CD14-positive monocyte (primary cell): ENCODE results near the gene DEAF1. TPM values are rescaled to one million over a fixed set of nuclear protein-coding genes. Genes with fewer than 3 reads are reported as not detected.

Experiments
- DNase-seq, 3 donors: peaks; one replicate each; pipeline ENCODE4 v3.0.0-alpha.2; 2011 to 2022
- H2AFZ ChIP-seq: 2 replicates; pipeline ENCODE4 v1.6.0; 2012; ENCODE audit warnings: mild to moderate bottlenecking, low read depth, low read length, inconsistent platforms; ENCODE audit not compliant: insufficient read depth, poor library complexity, severe bottlenecking
- H3K27ac ChIP-seq, 2 donors: 1 replicate in 1 of 2; 2 replicates in 1 of 2; pipeline ENCODE4 v1.5.1; 2012 to 2013; ENCODE audit warnings: low read length in 2 of 2, control low read depth in 1 of 2, inconsistent platforms in 1 of 2, low read depth in 1 of 2, mild to moderate bottlenecking in 1 of 2
- H3K27me3 ChIP-seq, 2 donors: one replicate each; pipeline versions ENCODE4 v1.6.0 to v1.6.1; 2011 to 2013; ENCODE audit warnings: low read length in 2 of 2; ENCODE audit not compliant: control insufficient read depth in 2 of 2, insufficient read depth in 2 of 2
- H3K36me3 ChIP-seq, 2 donors: replicated peaks in 1 of 2; 1 replicate in 1 of 2; 2 replicates in 1 of 2; pipeline versions ENCODE4 v1.5.1 to v1.6.1; 2012 to 2013; ENCODE audit warnings: low read length in 2 of 2, control low read depth in 1 of 2, inconsistent platforms in 1 of 2, mild to moderate bottlenecking in 1 of 2; ENCODE audit not compliant: insufficient read depth in 2 of 2, control insufficient read depth in 1 of 2
- H3K4me1 ChIP-seq, 2 donors: 1 replicate in 1 of 2; 2 replicates in 1 of 2; pipeline versions ENCODE4 v1.5.1 to v1.6.1; 2012 to 2013; ENCODE audit warnings: low read length in 2 of 2, control low read depth in 1 of 2, inconsistent platforms in 1 of 2, mild to moderate bottlenecking in 1 of 2, moderate library complexity in 1 of 2; ENCODE audit not compliant: insufficient read depth in 2 of 2, control insufficient read depth in 1 of 2
- H3K4me2 ChIP-seq: replicated peaks from 2 replicates; pipeline ENCODE3; 2012; ENCODE audit warnings: low read length, moderate library complexity, mild to moderate bottlenecking; ENCODE audit not compliant: poor library complexity, severe bottlenecking; ENCODE audit errors: extremely low read depth
- H3K4me3 ChIP-seq, 3 experiments: fragments of 200-600 bp in 1 of 3; sonication (generic) in 1 of 3; replicated peaks in 1 of 3; 1 replicate in 2 of 3; 2 replicates in 1 of 3; pipeline ENCODE4 v1.5.1; 2011 to 2013; ENCODE audit warnings: low read length in 3 of 3, mild to moderate bottlenecking in 3 of 3, control low read depth in 2 of 3, low read depth in 2 of 3, inconsistent platforms in 1 of 3, moderate library complexity in 1 of 3
- H3K79me2 ChIP-seq: 2 replicates; pipeline ENCODE4 v1.6.0; 2012; ENCODE audit warnings: mild to moderate bottlenecking, control low read depth, inconsistent platforms, low read length, moderate library complexity; ENCODE audit not compliant: insufficient read depth
- H3K9ac ChIP-seq: 2 replicates; pipeline ENCODE4 v1.6.0; 2017; ENCODE audit warnings: low read length, mild to moderate bottlenecking; ENCODE audit not compliant: insufficient read depth, poor library complexity, severe bottlenecking
- H3K9me3 ChIP-seq, 2 donors: replicated peaks in 1 of 2; 1 replicate in 1 of 2; 2 replicates in 1 of 2; pipeline versions ENCODE4 v1.5.1 to v1.6.1; 2012 to 2013; ENCODE audit warnings: low read length in 2 of 2, control low read depth in 1 of 2; ENCODE audit not compliant: control insufficient read depth in 1 of 2, insufficient read depth in 1 of 2
- H4K20me1 ChIP-seq: 2 replicates; pipeline ENCODE4 v1.6.0; 2012; ENCODE audit warnings: mild to moderate bottlenecking, low read length, control low read depth, moderate library complexity; ENCODE audit not compliant: insufficient read depth
- H3K27ac Mint-ChIP-seq, 7 donors: one replicate each; pipeline ENCODE4 v1.8.0; 2020; ENCODE audit warnings: mild to moderate bottlenecking in 7 of 7, mixed read lengths in 7 of 7, moderate library complexity in 6 of 7, inconsistent platforms in 2 of 7
- H3K27me3 Mint-ChIP-seq, 3 donors: one replicate each; pipeline ENCODE4 v1.8.0; 2021 to 2022; ENCODE audit warnings: low read depth in 3 of 3, mild to moderate bottlenecking in 3 of 3, mixed read lengths in 3 of 3, moderate library complexity in 3 of 3, inconsistent platforms in 1 of 3
- H3K36me3 Mint-ChIP-seq, 2 donors: one replicate each; pipeline ENCODE4 v1.8.0; 2020; ENCODE audit warnings: mixed read lengths in 2 of 2, inconsistent platforms in 1 of 2, mild to moderate bottlenecking in 1 of 2
- H3K4me1 Mint-ChIP-seq: one replicate; pipeline ENCODE4 v1.8.0; 2020; ENCODE audit warnings: mild to moderate bottlenecking, mixed read lengths
- H3K4me3 Mint-ChIP-seq, 2 donors: one replicate each; pipeline ENCODE4 v1.8.0; 2020; ENCODE audit warnings: mild to moderate bottlenecking in 2 of 2, mixed read lengths in 2 of 2, moderate library complexity in 1 of 2
- H3K9me3 Mint-ChIP-seq, 7 donors: one replicate each; pipeline ENCODE4 v1.8.0; 2020 to 2022; ENCODE audit warnings: mixed read lengths in 7 of 7, mild to moderate bottlenecking in 6 of 7, moderate library complexity in 6 of 7, inconsistent platforms in 2 of 7
- WGBS: methylation state at CpG from one replicate; pipeline ENCODE4 v1.1.5; 2013; ENCODE audit warnings: missing lambda C conversion rate; ENCODE audit not compliant: insufficient coverage; 5-methylcytosine and 5-hydroxymethylcytosine counted together
- intact Hi-C, 2 donors: fragments of 100-400 bp; cut with micrococcal nuclease; formaldehyde crosslinking; loops; one replicate each; pipeline versions ENCODE4 v1.15.0 to v1.15.1; 2023
- polyA plus RNA-seq, 3 donors: library from polyadenylated mRNA; depleted of rRNA in 1 of 3; unstranded in 2 of 3; stranded (reverse) in 1 of 3; fragments of 300-500 nt in 2 of 3; fragments of >200 nt in 1 of 3; fragmentation: Illumina TruSeq in 2 of 3; gene quantifications; 1 replicate in 2 of 3; 2 replicates in 1 of 3; pipeline ENCODE4 v1.2.3, GENCODE V29; 2012 to 2021
- TF ChIP-seq, protein P1 (sequence below): fragments of 200-600 bp; IDR thresholded peaks from one replicate; pipeline ENCODE4 v1.8.0; 2022; ENCODE audit warnings: antibody characterized with exemption, mild to moderate bottlenecking

Gene DEAF1
- polyA plus RNA-seq, 3 donors = 18.0 to 22.3 (median 22.2) TPM

DNA sequence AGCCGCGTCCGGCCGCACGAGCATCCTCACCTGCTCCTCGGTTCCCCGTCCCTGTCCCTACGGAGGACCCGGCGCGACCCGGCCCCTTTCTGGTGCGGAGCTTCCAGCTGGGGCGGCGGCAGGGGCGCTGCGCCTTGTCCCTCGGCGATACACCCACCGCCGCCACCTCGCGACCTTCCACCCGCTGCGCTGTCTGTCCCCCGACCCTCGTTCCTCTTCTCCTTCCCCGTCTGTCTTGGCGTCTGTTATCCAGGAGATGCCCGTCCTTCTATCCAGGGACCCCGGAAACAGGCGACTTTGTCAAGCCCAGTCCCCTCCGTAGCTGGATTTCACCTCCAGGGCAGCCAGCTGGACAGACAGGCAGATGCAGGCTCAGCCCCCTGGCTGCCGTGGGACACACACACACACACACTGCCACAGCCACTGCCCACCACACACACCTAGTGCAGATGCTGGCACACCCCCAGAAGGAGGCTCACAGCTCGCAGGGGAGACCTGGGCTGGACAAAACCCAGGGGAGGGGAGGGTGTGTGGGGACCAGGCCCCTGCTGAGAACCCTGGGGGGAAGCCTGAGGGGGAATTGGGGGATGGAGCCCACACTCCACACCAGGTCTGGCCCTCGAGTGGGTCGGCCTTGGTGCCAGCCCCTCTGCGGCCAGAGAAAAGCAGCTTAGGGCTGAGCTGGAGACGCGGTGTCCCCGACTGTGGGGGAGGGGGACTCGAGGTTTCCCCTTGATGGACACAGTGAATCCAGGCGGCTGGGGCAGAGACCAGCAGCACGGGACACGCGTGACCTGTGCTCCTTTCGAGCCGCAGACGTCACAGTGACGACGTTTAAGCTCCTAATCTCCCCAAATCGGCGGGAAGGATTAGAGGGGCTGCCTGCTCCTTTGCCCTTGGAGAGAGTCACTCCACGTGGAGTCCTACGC is 57.2 kb downstream of the DEAF1 start:
- Histone ChIP-seq H3K4me3 (no peak overlapping the region), H3K27ac (no peak overlapping the region), H4K20me1 (peaks cover 27% of the 10 kb centered on the region), H2AFZ (no peak overlapping the region), H3K9ac (no peak overlapping the region), H3K79me2 (no peaks in the 10 kb centered on the region), H3K36me3 (peaks cover 9 to 12% of the 10 kb centered on the region in 2 donors), H3K9me3 (peaks cover 7 to 8% of the 10 kb centered on the region in 2 donors), H3K4me2 (no peak overlapping the region), H3K27me3 (peaks cover 20 to 50% of the 10 kb centered on the region in 2 donors), H3K4me1 (peaks cover 16 to 28% of the 10 kb centered on the region in 2 donors)
- Mint-ChIP-seq H3K9me3 (peaks cover 4 to 20% (median 10%) of the 10 kb centered on the region in 7 donors), H3K27ac (peak overlapping the region in 1 of 7 donors; percentile 58), H3K36me3 (peaks cover 21 to 22% of the 10 kb centered on the region in 2 donors), H3K4me3 (peak overlapping the region in 1 of 2 donors; percentile 80), H3K4me1 (peaks cover 11% of the 10 kb centered on the region), H3K27me3 (peaks cover 47 to 63% (median 51%) of the 10 kb centered on the region in 3 donors)
- TF ChIP-seq, protein P1, sequence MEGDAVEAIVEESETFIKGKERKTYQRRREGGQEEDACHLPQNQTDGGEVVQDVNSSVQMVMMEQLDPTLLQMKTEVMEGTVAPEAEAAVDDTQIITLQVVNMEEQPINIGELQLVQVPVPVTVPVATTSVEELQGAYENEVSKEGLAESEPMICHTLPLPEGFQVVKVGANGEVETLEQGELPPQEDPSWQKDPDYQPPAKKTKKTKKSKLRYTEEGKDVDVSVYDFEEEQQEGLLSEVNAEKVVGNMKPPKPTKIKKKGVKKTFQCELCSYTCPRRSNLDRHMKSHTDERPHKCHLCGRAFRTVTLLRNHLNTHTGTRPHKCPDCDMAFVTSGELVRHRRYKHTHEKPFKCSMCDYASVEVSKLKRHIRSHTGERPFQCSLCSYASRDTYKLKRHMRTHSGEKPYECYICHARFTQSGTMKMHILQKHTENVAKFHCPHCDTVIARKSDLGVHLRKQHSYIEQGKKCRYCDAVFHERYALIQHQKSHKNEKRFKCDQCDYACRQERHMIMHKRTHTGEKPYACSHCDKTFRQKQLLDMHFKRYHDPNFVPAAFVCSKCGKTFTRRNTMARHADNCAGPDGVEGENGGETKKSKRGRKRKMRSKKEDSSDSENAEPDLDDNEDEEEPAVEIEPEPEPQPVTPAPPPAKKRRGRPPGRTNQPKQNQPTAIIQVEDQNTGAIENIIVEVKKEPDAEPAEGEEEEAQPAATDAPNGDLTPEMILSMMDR = no peak
- intact Hi-C loops = no loop called here
- 26% methylated on average over 50 of the region's 55 CpGs for WGBS
- DNase-seq = no peak

DNA sequence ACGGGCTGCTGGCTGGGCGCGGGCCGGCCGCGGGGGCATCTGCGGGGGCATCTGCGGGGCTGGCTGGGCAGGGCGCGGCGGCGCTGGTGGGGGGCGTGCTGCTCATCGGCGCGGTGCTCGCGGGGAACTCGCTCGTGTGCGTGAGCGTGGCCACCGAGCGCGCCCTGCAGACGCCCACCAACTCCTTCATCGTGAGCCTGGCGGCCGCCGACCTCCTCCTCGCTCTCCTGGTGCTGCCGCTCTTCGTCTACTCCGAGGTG is 57.8 kb downstream of the DEAF1 start:
- Histone ChIP-seq H3K4me1 (peaks cover 16 to 28% of the 10 kb centered on the region in 2 donors), H3K4me2 (no peak overlapping the region), H3K27me3 (peaks cover 20 to 50% of the 10 kb centered on the region in 2 donors), H3K4me3 (no peak overlapping the region), H3K9ac (no peak overlapping the region), H3K36me3 (peaks cover 6 to 11% of the 10 kb centered on the region in 2 donors), H3K27ac (no peak overlapping the region), H2AFZ (no peak overlapping the region), H3K79me2 (no peaks in the 10 kb centered on the region), H3K9me3 (peaks cover 2 to 8% of the 10 kb centered on the region in 2 donors), H4K20me1 (peaks cover 27% of the 10 kb centered on the region)
- no peak overlapping the region for H3K27ac Mint-ChIP-seq
- peaks cover 20 to 21% of the 10 kb centered on the region in 2 donors for H3K36me3 Mint-ChIP-seq
- TF ChIP-seq, protein P1 = no peak
- no peak for DNase-seq
- peaks cover 47 to 63% (median 51%) of the 10 kb centered on the region in 3 donors for H3K27me3 Mint-ChIP-seq
- intact Hi-C loops = no loop called here
- H3K9me3 Mint-ChIP-seq = peaks cover 0 to 20% (median 8%) of the 10 kb centered on the region in 7 donors
- peaks cover 11% of the 10 kb centered on the region for H3K4me1 Mint-ChIP-seq
- WGBS = 3% methylated on average over 34 of the region's 34 CpGs
- H3K4me3 Mint-ChIP-seq = peak overlapping the region in 1 of 2 donors; percentile 80
